ENCODE measurements around the gene SDHAF2. TPM values are rescaled to one million over a fixed set of nuclear protein-coding genes. Genes with fewer than 3 reads are reported as not detected.

Gene SDHAF2
- total RNA-seq, 1 experiment from 2014 or later: 34.0 TPM

DNA sequence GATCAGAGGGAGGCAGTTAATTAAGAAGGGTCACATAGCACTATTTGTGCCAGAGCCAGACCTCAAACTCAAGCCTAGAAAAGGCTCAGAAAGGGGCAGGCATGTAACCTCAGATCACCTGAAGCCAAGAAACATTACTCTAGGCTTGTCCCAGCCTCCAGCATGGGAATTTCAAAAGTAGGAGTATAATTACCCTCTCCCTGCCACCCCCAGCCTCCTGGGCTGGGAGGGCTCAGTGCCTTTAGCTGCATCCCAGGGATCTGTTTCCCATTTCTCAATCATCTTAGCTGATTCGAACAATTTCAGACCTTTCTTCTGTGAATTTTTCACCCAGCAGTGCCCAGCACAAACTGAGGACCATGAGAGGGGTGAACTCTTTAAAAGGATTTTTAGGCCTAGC lies 45.5 kb downstream of the SDHAF2 start:
- intact Hi-C loops (cut with micrococcal nuclease): no loop called here
- RAD21 ChIA-PET (ENCODE audit: low non-redundant PET in 1 of 2, low total read pairs in 2 of 2, uncharacterized antibody in 2 of 2, unreplicated experiment in 2 of 2): no interaction called here
- no peaks in the 10 kb centered on the region for H3K9me3 ChIP-seq (ENCODE audit: control insufficient read depth in 1 of 2, insufficient read depth in 1 of 2, low read depth in 1 of 2, low read length in 2 of 2)
- CTCF ChIA-PET: interaction anchor here (0.8 to 3.3 kb wide), 3 partner anchors 42 to 163 kb away, joined by 5 to 21 read pairs (median 5); no protein-coding TSS in a partner anchor
- no peak overlapping the region for H3K9ac ChIP-seq (ENCODE audit: low read length)
- DNase-seq (ENCODE audit: low read depth, low spot score) (no peak), ATAC-seq (no peak)
- H3K27ac ChIP-seq (ENCODE audit: low read depth, low read length): no peak overlapping the region
- no peaks in the 10 kb centered on the region for H4K20me1 ChIP-seq (ENCODE audit: insufficient read depth)
- H3K4me3 ChIP-seq (replicated peaks in 1 of 2; ENCODE audit: low read depth in 1 of 2, low read length in 2 of 2): no peak overlapping the region
- no peak overlapping the region for H2AFZ ChIP-seq (ENCODE audit: low read depth, low read length, poor library complexity, severe bottlenecking)
- BruUV-seq (replicated peaks): no TSS peak
- no peaks in the 10 kb centered on the region for H3K27me3 ChIP-seq (ENCODE audit: insufficient read depth, low read length)
- no peaks in the 10 kb centered on the region for H3K9me2 ChIP-seq (ENCODE audit: insufficient read depth)
- H3K36me3 ChIP-seq (ENCODE audit: control insufficient read depth in 1 of 2, insufficient read depth in 2 of 2, low read length in 2 of 2): no peaks in the 10 kb centered on the region; a peak in 1 of 4 replicates
- no peaks in the 10 kb centered on the region for H3K4me1 ChIP-seq (ENCODE audit: control insufficient read depth in 1 of 2, insufficient read depth in 2 of 2, low read length in 2 of 2)
- TF ChIP-seq EZH2phosphoT487 (IDR thresholded peaks at IDR 0.05; ENCODE audit: borderline replicate concordance): no peak
- no peak for TF ChIP-seq FOSL1 (IDR thresholded peaks at IDR 0.05; ENCODE audit: low read depth)
- no peak for TF ChIP-seq SP1 (IDR thresholded peaks at IDR 0.05; ENCODE audit: low read depth)
- TF ChIP-seq, protein P1, sequence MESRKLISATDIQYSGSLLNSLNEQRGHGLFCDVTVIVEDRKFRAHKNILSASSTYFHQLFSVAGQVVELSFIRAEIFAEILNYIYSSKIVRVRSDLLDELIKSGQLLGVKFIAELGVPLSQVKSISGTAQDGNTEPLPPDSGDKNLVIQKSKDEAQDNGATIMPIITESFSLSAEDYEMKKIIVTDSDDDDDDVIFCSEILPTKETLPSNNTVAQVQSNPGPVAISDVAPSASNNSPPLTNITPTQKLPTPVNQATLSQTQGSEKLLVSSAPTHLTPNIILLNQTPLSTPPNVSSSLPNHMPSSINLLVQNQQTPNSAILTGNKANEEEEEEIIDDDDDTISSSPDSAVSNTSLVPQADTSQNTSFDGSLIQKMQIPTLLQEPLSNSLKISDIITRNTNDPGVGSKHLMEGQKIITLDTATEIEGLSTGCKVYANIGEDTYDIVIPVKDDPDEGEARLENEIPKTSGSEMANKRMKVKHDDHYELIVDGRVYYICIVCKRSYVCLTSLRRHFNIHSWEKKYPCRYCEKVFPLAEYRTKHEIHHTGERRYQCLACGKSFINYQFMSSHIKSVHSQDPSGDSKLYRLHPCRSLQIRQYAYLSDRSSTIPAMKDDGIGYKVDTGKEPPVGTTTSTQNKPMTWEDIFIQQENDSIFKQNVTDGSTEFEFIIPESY (IDR thresholded peaks at IDR 0.05; ENCODE audit: extremely low read depth, insufficient replicate concordance, low read length): no peak
- TF ChIP-seq, protein P2, sequence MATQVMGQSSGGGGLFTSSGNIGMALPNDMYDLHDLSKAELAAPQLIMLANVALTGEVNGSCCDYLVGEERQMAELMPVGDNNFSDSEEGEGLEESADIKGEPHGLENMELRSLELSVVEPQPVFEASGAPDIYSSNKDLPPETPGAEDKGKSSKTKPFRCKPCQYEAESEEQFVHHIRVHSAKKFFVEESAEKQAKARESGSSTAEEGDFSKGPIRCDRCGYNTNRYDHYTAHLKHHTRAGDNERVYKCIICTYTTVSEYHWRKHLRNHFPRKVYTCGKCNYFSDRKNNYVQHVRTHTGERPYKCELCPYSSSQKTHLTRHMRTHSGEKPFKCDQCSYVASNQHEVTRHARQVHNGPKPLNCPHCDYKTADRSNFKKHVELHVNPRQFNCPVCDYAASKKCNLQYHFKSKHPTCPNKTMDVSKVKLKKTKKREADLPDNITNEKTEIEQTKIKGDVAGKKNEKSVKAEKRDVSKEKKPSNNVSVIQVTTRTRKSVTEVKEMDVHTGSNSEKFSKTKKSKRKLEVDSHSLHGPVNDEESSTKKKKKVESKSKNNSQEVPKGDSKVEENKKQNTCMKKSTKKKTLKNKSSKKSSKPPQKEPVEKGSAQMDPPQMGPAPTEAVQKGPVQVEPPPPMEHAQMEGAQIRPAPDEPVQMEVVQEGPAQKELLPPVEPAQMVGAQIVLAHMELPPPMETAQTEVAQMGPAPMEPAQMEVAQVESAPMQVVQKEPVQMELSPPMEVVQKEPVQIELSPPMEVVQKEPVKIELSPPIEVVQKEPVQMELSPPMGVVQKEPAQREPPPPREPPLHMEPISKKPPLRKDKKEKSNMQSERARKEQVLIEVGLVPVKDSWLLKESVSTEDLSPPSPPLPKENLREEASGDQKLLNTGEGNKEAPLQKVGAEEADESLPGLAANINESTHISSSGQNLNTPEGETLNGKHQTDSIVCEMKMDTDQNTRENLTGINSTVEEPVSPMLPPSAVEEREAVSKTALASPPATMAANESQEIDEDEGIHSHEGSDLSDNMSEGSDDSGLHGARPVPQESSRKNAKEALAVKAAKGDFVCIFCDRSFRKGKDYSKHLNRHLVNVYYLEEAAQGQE (IDR thresholded peaks at IDR 0.05; ENCODE audit: low read depth): no peak
- TF ChIP-seq, protein P3, sequence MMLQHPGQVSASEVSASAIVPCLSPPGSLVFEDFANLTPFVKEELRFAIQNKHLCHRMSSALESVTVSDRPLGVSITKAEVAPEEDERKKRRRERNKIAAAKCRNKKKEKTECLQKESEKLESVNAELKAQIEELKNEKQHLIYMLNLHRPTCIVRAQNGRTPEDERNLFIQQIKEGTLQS (IDR thresholded peaks at IDR 0.05): no peak
- TF ChIP-seq, protein P4, sequence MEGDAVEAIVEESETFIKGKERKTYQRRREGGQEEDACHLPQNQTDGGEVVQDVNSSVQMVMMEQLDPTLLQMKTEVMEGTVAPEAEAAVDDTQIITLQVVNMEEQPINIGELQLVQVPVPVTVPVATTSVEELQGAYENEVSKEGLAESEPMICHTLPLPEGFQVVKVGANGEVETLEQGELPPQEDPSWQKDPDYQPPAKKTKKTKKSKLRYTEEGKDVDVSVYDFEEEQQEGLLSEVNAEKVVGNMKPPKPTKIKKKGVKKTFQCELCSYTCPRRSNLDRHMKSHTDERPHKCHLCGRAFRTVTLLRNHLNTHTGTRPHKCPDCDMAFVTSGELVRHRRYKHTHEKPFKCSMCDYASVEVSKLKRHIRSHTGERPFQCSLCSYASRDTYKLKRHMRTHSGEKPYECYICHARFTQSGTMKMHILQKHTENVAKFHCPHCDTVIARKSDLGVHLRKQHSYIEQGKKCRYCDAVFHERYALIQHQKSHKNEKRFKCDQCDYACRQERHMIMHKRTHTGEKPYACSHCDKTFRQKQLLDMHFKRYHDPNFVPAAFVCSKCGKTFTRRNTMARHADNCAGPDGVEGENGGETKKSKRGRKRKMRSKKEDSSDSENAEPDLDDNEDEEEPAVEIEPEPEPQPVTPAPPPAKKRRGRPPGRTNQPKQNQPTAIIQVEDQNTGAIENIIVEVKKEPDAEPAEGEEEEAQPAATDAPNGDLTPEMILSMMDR (IDR thresholded peaks at IDR 0.05 in 2 of 3, conservative IDR thresholded peaks at IDR 0.05 in 1 of 3; ENCODE audit: borderline replicate concordance in 1 of 3, insufficient read depth in 1 of 3, low read depth in 2 of 3, low read length in 2 of 3): no peak
- TF ChIP-seq SRF (IDR thresholded peaks at IDR 0.05; ENCODE audit: low read depth): no peak
- no peak for TF ChIP-seq RAD21 (IDR thresholded peaks at IDR 0.05; ENCODE audit: low read depth)
- no peak for TF ChIP-seq EZH2 (IDR thresholded peaks at IDR 0.05)
- TF ChIP-seq POLR2A (IDR thresholded peaks at IDR 0.05; ENCODE audit: borderline replicate concordance, extremely low read depth, insufficient read depth, insufficient read length): no peak
- no peak for TF ChIP-seq SIN3A (IDR thresholded peaks at IDR 0.05; ENCODE audit: low read depth)
- TF ChIP-seq YY1 (IDR thresholded peaks at IDR 0.05; ENCODE audit: extremely low read depth, insufficient replicate concordance, low read depth, low read length): no peak
- TF ChIP-seq CEBPB (IDR thresholded peaks at IDR 0.05; ENCODE audit: low read depth): no peak
- TF ChIP-seq ELF1 (IDR thresholded peaks at IDR 0.05; ENCODE audit: borderline replicate concordance, low read depth): no peak
- no peak for TF ChIP-seq TCF7L2 (IDR thresholded peaks at IDR 0.05; ENCODE audit: borderline replicate concordance, extremely low read depth, insufficient read depth, insufficient read length)
- no peak for TF ChIP-seq ZNF274 (IDR thresholded peaks at IDR 0.05; ENCODE audit: low read depth, low read length)
- TF ChIP-seq JUND (IDR thresholded peaks at IDR 0.05): no peak
- no peaks in the 10 kb centered on the region for H3K79me2 ChIP-seq (ENCODE audit: insufficient read depth, low read length)
- POLR2A ChIA-PET: no interaction called here
- H3K4me2 ChIP-seq (ENCODE audit: low read length): no peak overlapping the region
